Right renal cortex interstitium (tissue), 3 donors: ENCODE data around the gene MDM2. TPM values are rescaled to one million over a fixed set of nuclear protein-coding genes. Genes with fewer than 3 reads are reported as not detected.

ENCODE experiments used
- DNase-seq, 3 donors: peaks; one replicate each; pipeline ENCODE4 v3.0.0-alpha.2; 2013; ENCODE audit warnings: low read depth in 3 of 3, low spot score in 2 of 3
- polyA plus RNA-seq, 3 donors: library from polyadenylated mRNA; unstranded; fragments of 120-200 nt; gene quantifications; one replicate each; pipeline ENCODE4 v1.2.1, GENCODE V29; 2013; ENCODE audit not compliant: insufficient read length in 3 of 3

The MDM2 gene
- polyA plus RNA-seq, 3 donors, result 54.9 to 60.3 (median 59.5) TPM

DNA sequence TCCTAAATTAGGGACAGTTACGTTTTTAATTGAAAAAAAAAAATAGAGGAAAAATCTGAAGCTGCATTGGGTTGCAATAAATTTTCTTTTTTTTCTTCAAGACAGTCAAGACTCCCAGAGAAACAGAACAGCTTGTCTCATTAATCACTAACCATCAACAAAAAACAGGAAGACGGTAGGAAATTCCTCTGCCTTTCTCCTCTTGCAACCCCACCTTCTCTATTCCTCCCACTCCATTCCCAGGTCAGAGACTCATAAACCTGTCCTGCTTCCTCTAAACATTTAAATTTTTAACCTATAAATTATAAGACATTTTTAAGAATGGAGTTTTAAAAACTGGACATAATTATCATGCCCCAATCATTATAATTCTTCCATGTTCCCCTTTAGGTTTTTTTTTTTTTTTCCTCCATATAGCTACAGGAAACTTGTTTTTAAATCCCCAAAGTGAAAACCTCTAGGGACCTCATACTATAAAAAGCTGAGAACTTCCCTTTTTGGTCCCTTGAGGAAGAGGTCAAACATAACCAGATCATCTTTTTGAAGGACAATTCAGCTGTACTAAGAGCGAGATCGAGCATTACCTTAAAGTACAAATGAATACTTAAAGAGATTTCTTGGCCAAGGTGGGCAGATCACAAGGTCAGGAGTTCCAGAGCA, 89.0 kb downstream of the MDM2 start:
- DNase-seq, result no peak

DNA sequence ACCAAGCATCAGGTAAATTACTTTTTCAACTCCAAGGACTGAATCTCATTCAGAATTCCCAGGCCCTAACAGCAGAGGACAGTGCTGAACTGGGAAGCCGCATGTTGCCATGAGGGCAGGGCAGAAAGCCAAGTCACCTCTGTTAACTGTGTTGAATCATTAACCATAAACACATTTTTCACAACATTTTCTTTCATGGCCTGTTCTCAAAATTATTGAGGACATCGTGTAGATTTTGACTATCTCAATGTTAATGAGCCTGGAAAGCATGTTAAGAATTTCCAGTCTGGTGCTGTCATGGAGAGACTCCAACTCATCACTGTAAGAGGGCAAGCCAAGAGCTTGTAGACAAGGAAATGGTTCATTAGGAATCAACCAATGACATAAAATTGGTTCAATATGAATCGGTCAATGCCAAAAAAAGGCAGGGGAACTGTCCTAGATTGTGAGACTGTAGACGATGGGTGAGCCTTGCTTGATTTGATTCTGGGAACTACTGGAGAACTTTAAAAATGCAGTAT, 91.3 kb downstream of the MDM2 start:
- DNase-seq, result no peak

DNA sequence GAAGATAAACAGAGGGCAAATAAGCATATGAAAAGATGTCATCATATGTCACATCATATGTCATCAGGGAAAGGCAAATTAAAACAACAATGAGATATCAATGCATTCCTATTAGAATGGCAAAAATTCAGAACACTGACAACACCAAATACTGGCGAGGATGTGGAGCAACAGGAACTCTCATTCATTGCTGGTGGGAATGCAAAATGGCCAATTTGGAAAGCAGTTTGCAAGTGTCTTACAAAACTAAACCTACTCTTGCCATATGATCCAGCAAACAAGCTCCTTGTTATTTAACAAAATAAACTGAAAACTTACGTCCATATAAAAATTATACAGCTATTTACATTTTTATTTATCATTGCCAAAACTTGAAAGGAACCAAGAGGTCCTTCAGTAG, 92.3 kb downstream of the MDM2 start:
- no peak for DNase-seq

Other genes starting within 250 kb of the MDM2 start
- gene RAP1B, start 197.3 kb upstream of the MDM2 start, polyA plus RNA-seq, result 100 to 1,000 TPM; 190 to 193 (median 191) TPM
- gene NUP107, start 121.2 kb upstream of the MDM2 start, polyA plus RNA-seq, result 10 to 100 TPM; 69.3 to 79.3 (median 74.7) TPM
- gene SLC35E3, start 62.0 kb upstream of the MDM2 start, polyA plus RNA-seq, result 10 to 100 TPM; 15.7 to 17.9 (median 17.1) TPM
- gene CPM, start 125.0 kb downstream of the MDM2 start, polyA plus RNA-seq, result 10 to 100 TPM; 25.4 to 29.3 (median 26.0) TPM